GM19035 (cell line): ENCODE data around the gene RGS11.
"Not testable (repeated sequence)": the region's sequence is repeated elsewhere in the genome, so short reads cannot be mapped to it uniquely, and the experiment has no call there.

ENCODE experiments used
- ATAC-seq: cut with Tn5 transposase; IDR thresholded peaks from one replicate; pipeline ENCODE4 v1.9.1; 2021; ENCODE audit not compliant: unreplicated experiment

RGS11 gene

GRCh38 chr16:264440-264951, 11.2 kb downstream of the RGS11 start:
- ATAC-seq = no peak

- no peak for ATAC-seq
These were observed 11.8 kb downstream of the RGS11 start for GRCh38 chr16:263944-264343.

- ATAC-seq = no peak
These were observed 12.5 kb downstream of the RGS11 start for GRCh38 chr16:263182-263774.

GRCh38 chr16:262121-262745, 13.5 kb downstream of the RGS11 start:
- ATAC-seq = no peak

- no peak for ATAC-seq
These were observed 14.6 kb downstream of the RGS11 start for GRCh38 chr16:261031-261691.

GRCh38 chr16:260326-260725, 15.4 kb downstream of the RGS11 start:
- no peak for ATAC-seq

GRCh38 chr16:259814-260253, 15.9 kb downstream of the RGS11 start:
- no peak for ATAC-seq

GRCh38 chr16:259226-259625, 16.5 kb downstream of the RGS11 start:
- no peak for ATAC-seq

GRCh38 chr16:258091-258490, 17.7 kb downstream of the RGS11 start:
- not testable (repeated sequence) for ATAC-seq

- no peak for ATAC-seq
These were observed 20.6 kb downstream of the RGS11 start for GRCh38 chr16:255183-255582.

- no peak for ATAC-seq
These were observed 21.3 kb downstream of the RGS11 start for GRCh38 chr16:254461-254860.

GRCh38 chr16:253833-254232, 21.9 kb downstream of the RGS11 start:
- no peak for ATAC-seq

GRCh38 chr16:252366-253337, 23.1 kb downstream of the RGS11 start:
- no peak for ATAC-seq

GRCh38 chr16:249431-249830, 26.3 kb downstream of the RGS11 start:
- no peak for ATAC-seq

GRCh38 chr16:247027-247426, 28.7 kb downstream of the RGS11 start:
- no peak for ATAC-seq

- no peak for ATAC-seq
These were observed 30.6 kb downstream of the RGS11 start for GRCh38 chr16:245105-245504.

- no peak for ATAC-seq
These were observed 32.4 kb downstream of the RGS11 start for GRCh38 chr16:243348-243747.

GRCh38 chr16:242281-242680, 33.5 kb downstream of the RGS11 start:
- ATAC-seq = no peak

GRCh38 chr16:240559-240958, 35.2 kb downstream of the RGS11 start:
- no peak for ATAC-seq

GRCh38 chr16:239948-240277, 35.8 kb downstream of the RGS11 start:
- ATAC-seq = no peak
